ENCODE measurements around the gene ZNF646.

Gene ZNF646

GRCh38 chr16:31072540-31073141 is 1.6 kb upstream of the ZNF646 start:
- Histone ChIP-seq H3K79me2 (ENCODE audit: control insufficient read depth, low read length) (peaks cover 82% of the 10 kb centered on the region), H3F3A (ENCODE audit: control insufficient read depth, insufficient read depth) (0 out of 2 replicates have a peak, but pooled peaks cover 2% of the 10 kb centered on the region), H3K4me3 (ENCODE audit: low read length) (peak overlapping the region; percentile 91), H3K9me2 (replicated peaks; ENCODE audit: control insufficient read depth, low read length) (no peaks in the 10 kb centered on the region), H4K20me1 (ENCODE audit: control insufficient read depth, insufficient read depth, low read depth, low read length) (peaks cover 5% of the 10 kb centered on the region; the same call in 1 of the 2 replicates), H3K27me3 (ENCODE audit: control insufficient read depth, low read length) (no peaks in the 10 kb centered on the region), H3K36me3 (ENCODE audit: control insufficient read depth, low read length) (peaks cover 30% of the 10 kb centered on the region), H3K4me1 (ENCODE audit: control insufficient read depth, low read length) (peaks cover 22% of the 10 kb centered on the region), H3K9me3 (ENCODE audit: control insufficient read depth, insufficient read depth, low read length) (no peaks in the 10 kb centered on the region), H3K27ac (ENCODE audit: low read depth, low read length) (peak overlapping the region; percentile 73), H3K4me2 (ENCODE audit: low read length) (peak overlapping the region; percentile 94)
- no peak for TF ChIP-seq EZH2phosphoT487 (IDR thresholded peaks at IDR 0.05; ENCODE audit: borderline replicate concordance, low read length)
- TF ChIP-seq, protein P1, sequence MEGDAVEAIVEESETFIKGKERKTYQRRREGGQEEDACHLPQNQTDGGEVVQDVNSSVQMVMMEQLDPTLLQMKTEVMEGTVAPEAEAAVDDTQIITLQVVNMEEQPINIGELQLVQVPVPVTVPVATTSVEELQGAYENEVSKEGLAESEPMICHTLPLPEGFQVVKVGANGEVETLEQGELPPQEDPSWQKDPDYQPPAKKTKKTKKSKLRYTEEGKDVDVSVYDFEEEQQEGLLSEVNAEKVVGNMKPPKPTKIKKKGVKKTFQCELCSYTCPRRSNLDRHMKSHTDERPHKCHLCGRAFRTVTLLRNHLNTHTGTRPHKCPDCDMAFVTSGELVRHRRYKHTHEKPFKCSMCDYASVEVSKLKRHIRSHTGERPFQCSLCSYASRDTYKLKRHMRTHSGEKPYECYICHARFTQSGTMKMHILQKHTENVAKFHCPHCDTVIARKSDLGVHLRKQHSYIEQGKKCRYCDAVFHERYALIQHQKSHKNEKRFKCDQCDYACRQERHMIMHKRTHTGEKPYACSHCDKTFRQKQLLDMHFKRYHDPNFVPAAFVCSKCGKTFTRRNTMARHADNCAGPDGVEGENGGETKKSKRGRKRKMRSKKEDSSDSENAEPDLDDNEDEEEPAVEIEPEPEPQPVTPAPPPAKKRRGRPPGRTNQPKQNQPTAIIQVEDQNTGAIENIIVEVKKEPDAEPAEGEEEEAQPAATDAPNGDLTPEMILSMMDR (IDR thresholded peaks at IDR 0.05; ENCODE audit: low read depth, low read length, poor library complexity, severe bottlenecking), result peak; percentile 6

GRCh38 chr16:31073142-31073969 is 866 bp upstream of the ZNF646 start:
- Histone ChIP-seq H3K79me2 (ENCODE audit: control insufficient read depth, low read length) (peaks cover 84% of the 10 kb centered on the region), H3K9me2 (replicated peaks; ENCODE audit: control insufficient read depth, low read length) (no peaks in the 10 kb centered on the region), H4K20me1 (ENCODE audit: control insufficient read depth, insufficient read depth, low read depth, low read length) (peaks cover 5% of the 10 kb centered on the region; the same call in 1 of the 2 replicates), H3K9me3 (ENCODE audit: control insufficient read depth, insufficient read depth, low read length) (no peaks in the 10 kb centered on the region), H3K27ac (ENCODE audit: low read depth, low read length) (peak overlapping the region; percentile 73), H3K4me2 (ENCODE audit: low read length) (peak overlapping the region; percentile 94), H3K4me1 (ENCODE audit: control insufficient read depth, low read length) (peaks cover 22% of the 10 kb centered on the region), H3F3A (ENCODE audit: control insufficient read depth, insufficient read depth) (0 out of 2 replicates have a peak, but pooled peaks cover 2% of the 10 kb centered on the region), H3K36me3 (ENCODE audit: control insufficient read depth, low read length) (peaks cover 37% of the 10 kb centered on the region), H3K4me3 (ENCODE audit: low read length) (peak overlapping the region; percentile 91), H3K27me3 (ENCODE audit: control insufficient read depth, low read length) (no peaks in the 10 kb centered on the region)
- TF ChIP-seq, protein P1 (IDR thresholded peaks at IDR 0.05; ENCODE audit: low read depth, low read length, poor library complexity, severe bottlenecking), result peak; percentile 2
- TF ChIP-seq EZH2phosphoT487 (IDR thresholded peaks at IDR 0.05; ENCODE audit: borderline replicate concordance, low read length), result no peak

DNA sequence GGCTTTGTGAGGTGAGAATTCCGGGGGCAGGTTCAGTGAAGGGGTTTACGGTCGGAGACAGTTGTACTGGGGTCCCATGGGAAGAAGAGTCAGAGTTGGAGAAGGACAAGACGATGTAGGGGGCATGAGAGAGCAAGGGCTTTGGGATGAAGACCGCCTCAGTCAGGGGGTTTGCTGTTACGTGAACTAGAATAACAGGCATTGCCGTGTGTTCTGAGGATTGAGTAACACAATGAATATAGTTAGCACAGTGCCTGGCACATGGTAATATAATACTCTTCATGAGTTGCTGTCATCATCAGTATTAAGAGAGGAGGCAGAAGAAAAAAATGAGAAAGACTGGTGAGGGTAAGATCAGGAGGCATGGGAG is 577 bp downstream of the ZNF646 start:
- TF ChIP-seq, protein P1 (IDR thresholded peaks at IDR 0.05; ENCODE audit: low read depth, low read length, poor library complexity, severe bottlenecking), result peak; percentile 56
- TF ChIP-seq EZH2phosphoT487 (IDR thresholded peaks at IDR 0.05; ENCODE audit: borderline replicate concordance, low read length), result no peak
- Histone ChIP-seq H3K36me3 (ENCODE audit: control insufficient read depth, low read length) (peaks cover 51% of the 10 kb centered on the region), H3K79me2 (ENCODE audit: control insufficient read depth, low read length) (peaks cover 87% of the 10 kb centered on the region), H3K27ac (ENCODE audit: low read depth, low read length) (peak overlapping the region; percentile 72), H3K4me2 (ENCODE audit: low read length) (peak overlapping the region; percentile 91), H3F3A (ENCODE audit: control insufficient read depth, insufficient read depth) (0 out of 2 replicates have a peak, but pooled peaks cover 2% of the 10 kb centered on the region), H3K27me3 (ENCODE audit: control insufficient read depth, low read length) (no peaks in the 10 kb centered on the region), H4K20me1 (ENCODE audit: control insufficient read depth, insufficient read depth, low read depth, low read length) (peaks cover 5% of the 10 kb centered on the region; the same call in 1 of the 2 replicates), H3K9me3 (ENCODE audit: control insufficient read depth, insufficient read depth, low read length) (no peaks in the 10 kb centered on the region), H3K4me1 (ENCODE audit: control insufficient read depth, low read length) (peaks cover 22% of the 10 kb centered on the region), H3K4me3 (ENCODE audit: low read length) (peak overlapping the region; percentile 91), H3K9me2 (replicated peaks; ENCODE audit: control insufficient read depth, low read length) (no peaks in the 10 kb centered on the region)
